Neuronal stem cell (in vitro differentiated cells): ENCODE results near the gene ZCCHC7.
A peak's percentile ranks its signal among the peaks of the same experiment; 100 is the strongest.

Source experiments
- DNase-seq: peaks from one replicate; pipeline ENCODE4 v3.0.0-alpha.2; 2013; ENCODE audit warnings: low spot score
- H2AFZ ChIP-seq: one replicate; pipeline ENCODE4 v1.6.1; 2013; ENCODE audit warnings: mild to moderate bottlenecking, low read length, inconsistent platforms
- H2AK5ac ChIP-seq: 2 replicates; pipeline ENCODE4 v1.6.1; 2013; ENCODE audit warnings: low read depth, mild to moderate bottlenecking, inconsistent platforms, low read length, moderate library complexity, mixed read lengths
- H2BK120ac ChIP-seq: 2 replicates; pipeline ENCODE4 v1.6.1; 2013; ENCODE audit warnings: low read depth, mild to moderate bottlenecking, inconsistent platforms, low read length, moderate library complexity, mixed read lengths
- H2BK12ac ChIP-seq: one replicate; pipeline ENCODE4 v1.6.1; 2013; ENCODE audit warnings: low read length, inconsistent platforms
- H2BK15ac ChIP-seq: 2 replicates; pipeline ENCODE4 v1.6.1; 2013; ENCODE audit warnings: mild to moderate bottlenecking, low read length, inconsistent platforms, mixed read lengths
- H2BK5ac ChIP-seq: one replicate; pipeline ENCODE4 v1.6.1; 2013; ENCODE audit warnings: inconsistent platforms, mild to moderate bottlenecking, low read length, moderate library complexity
- H3K14ac ChIP-seq: one replicate; pipeline ENCODE4 v1.6.1; 2013; ENCODE audit warnings: low read length, inconsistent platforms
- H3K18ac ChIP-seq: 2 replicates; pipeline ENCODE4 v1.6.1; 2013; ENCODE audit warnings: low read length, inconsistent platforms
- H3K23ac ChIP-seq: 2 replicates; pipeline ENCODE4 v1.6.1; 2013; ENCODE audit warnings: low read depth, mild to moderate bottlenecking, mixed read lengths, low read length, inconsistent platforms; ENCODE audit not compliant: poor library complexity
- H3K27ac ChIP-seq: replicated peaks from 3 replicates; pipeline ENCODE4 v1.5.1; 2013; ENCODE audit warnings: low read length, inconsistent platforms
- H3K27me3 ChIP-seq, 3 experiments: 2 replicates each; pipeline ENCODE4 v1.6.1; 2013; ENCODE audit warnings: low read length in 3 of 3, mild to moderate bottlenecking in 2 of 3, inconsistent platforms in 1 of 3, low read depth in 1 of 3, mixed read lengths in 1 of 3, moderate library complexity in 1 of 3; ENCODE audit not compliant: control insufficient read depth in 3 of 3, insufficient read depth in 3 of 3
- H3K36me3 ChIP-seq, 2 donors: replicated peaks in 1 of 2; 2 replicates each; pipeline ENCODE4 v1.6.1; 2013; ENCODE audit warnings: low read length in 2 of 2; ENCODE audit not compliant: control insufficient read depth in 2 of 2, insufficient read depth in 2 of 2
- H3K4ac ChIP-seq: 2 replicates; pipeline ENCODE4 v1.6.1; 2013; ENCODE audit warnings: inconsistent platforms, mild to moderate bottlenecking, low read length, moderate library complexity
- H3K4me1 ChIP-seq, 2 donors: 1 replicate in 1 of 2; 2 replicates in 1 of 2; pipeline ENCODE4 v1.6.1; 2013; ENCODE audit warnings: low read length in 2 of 2, low read depth in 1 of 2; ENCODE audit not compliant: control insufficient read depth in 2 of 2, insufficient read depth in 1 of 2
- H3K4me2 ChIP-seq: one replicate; pipeline ENCODE4 v1.6.1; 2013; ENCODE audit warnings: mild to moderate bottlenecking, low read length, inconsistent platforms; ENCODE audit not compliant: insufficient read depth, poor library complexity, severe bottlenecking
- H3K4me3 ChIP-seq, 2 donors: 2 replicates each; pipeline ENCODE4 v1.5.1; 2013; ENCODE audit warnings: low read length in 2 of 2, mild to moderate bottlenecking in 2 of 2, inconsistent platforms in 1 of 2, moderate library complexity in 1 of 2
- H3K79me1 ChIP-seq: one replicate; pipeline ENCODE4 v1.6.1; 2013; ENCODE audit warnings: low read depth, mild to moderate bottlenecking, inconsistent platforms, low read length, moderate library complexity
- H3K9ac ChIP-seq: one replicate; pipeline ENCODE4 v1.6.1; 2013; ENCODE audit warnings: mild to moderate bottlenecking, low read depth, low read length, inconsistent platforms; ENCODE audit not compliant: poor library complexity
- H3K9me3 ChIP-seq, 2 donors: replicated peaks in 1 of 2; 2 replicates each; pipeline versions ENCODE3 to v1.6.1; 2013; ENCODE audit warnings: low read length in 2 of 2, mild to moderate bottlenecking in 2 of 2, inconsistent platforms in 1 of 2, low read depth in 1 of 2, mixed read lengths in 1 of 2, moderate library complexity in 1 of 2; ENCODE audit not compliant: control insufficient read depth in 2 of 2, insufficient read depth in 1 of 2
- H4K8ac ChIP-seq: one replicate; pipeline ENCODE4 v1.6.1; 2013; ENCODE audit warnings: low read depth, mild to moderate bottlenecking, inconsistent platforms, low read length, moderate library complexity
- H4K91ac ChIP-seq: one replicate; pipeline ENCODE4 v1.6.1; 2013; ENCODE audit warnings: low read length, low read depth, mild to moderate bottlenecking, inconsistent platforms; ENCODE audit not compliant: poor library complexity
- WGBS, 2 donors: extraction: QIAGEN DNeasy Blood & Tissue Kit; methylation state at CpG; one replicate each; pipeline ENCODE4 v1.1.7; 2013; ENCODE audit warnings: missing lambda C conversion rate in 2 of 2, mixed read lengths in 1 of 2; ENCODE audit not compliant: insufficient read length in 2 of 2, insufficient replicate concordance in 1 of 2; ENCODE audit errors: extremely low coverage in 2 of 2; 5-methylcytosine and 5-hydroxymethylcytosine counted together

ZCCHC7 gene

DNA sequence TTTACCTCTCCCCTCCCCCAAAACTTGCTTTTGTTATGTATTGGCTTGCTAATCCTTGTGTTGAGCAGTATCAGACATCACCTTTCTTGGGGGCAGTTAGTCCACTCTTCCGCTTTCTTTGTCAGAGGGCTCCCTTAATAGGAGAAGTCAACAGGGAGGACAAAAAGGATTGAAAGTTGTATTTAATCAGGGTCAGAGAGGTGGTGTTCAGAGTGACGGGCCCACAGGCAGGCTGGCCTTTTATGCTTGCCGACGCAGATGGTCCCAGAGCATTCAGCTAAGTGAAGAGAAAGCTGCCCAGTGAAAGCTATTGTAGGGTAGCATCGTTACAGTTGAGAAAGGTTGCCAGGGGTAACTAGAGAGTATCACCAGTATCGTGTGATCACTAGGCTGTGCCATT is 131.1 kb downstream of the ZCCHC7 start:
- no peak overlapping the region for H3K4me3 ChIP-seq
- no peak overlapping the region for H2BK15ac ChIP-seq
- H3K4ac ChIP-seq, result no peak overlapping the region
- H2BK12ac ChIP-seq, result no peak overlapping the region
- no peaks in the 10 kb centered on the region for H3K79me1 ChIP-seq
- no peak overlapping the region for H2AK5ac ChIP-seq
- H3K23ac ChIP-seq, result no peak overlapping the region
- no peak overlapping the region for H3K9ac ChIP-seq
- peaks cover 0 to 21% of the 10 kb centered on the region in 2 donors for H3K9me3 ChIP-seq
- H4K8ac ChIP-seq, result no peak overlapping the region
- H3K14ac ChIP-seq, result no peak overlapping the region
- H2BK120ac ChIP-seq, result no peak overlapping the region
- H3K27me3 ChIP-seq, result no peaks in the 10 kb centered on the region
- no peak overlapping the region for H3K18ac ChIP-seq
- peaks cover 0 to 21% of the 10 kb centered on the region in 2 donors for H3K4me1 ChIP-seq
- no peak overlapping the region for H3K4me2 ChIP-seq
- no peak overlapping the region for H2AFZ ChIP-seq
- H3K36me3 ChIP-seq, result peaks cover 0 to 16% of the 10 kb centered on the region in 2 donors
- H3K27ac ChIP-seq, result no peak overlapping the region
- no CpG with 5 or more reads among the region's 6 CpGs for WGBS, 2 donors
- no peak overlapping the region for H2BK5ac ChIP-seq
- DNase-seq, result peak; percentile 93
- no peak overlapping the region for H4K91ac ChIP-seq

GRCh38 chr9:37253377-37253937 is 133.1 kb downstream of the ZCCHC7 start:
- no peak overlapping the region for H4K8ac ChIP-seq

GRCh38 chr9:37255187-37255586 is 134.8 kb downstream of the ZCCHC7 start:
- no peak overlapping the region for H2BK120ac ChIP-seq
- H4K91ac ChIP-seq, result no peak overlapping the region
- peaks cover 0 to 18% of the 10 kb centered on the region in 2 donors for H3K9me3 ChIP-seq
- H3K27ac ChIP-seq, result no peak overlapping the region
- no peak overlapping the region for H2BK5ac ChIP-seq
- H3K79me1 ChIP-seq, result no peaks in the 10 kb centered on the region
- no peak overlapping the region for H4K8ac ChIP-seq
- no peak overlapping the region for H3K14ac ChIP-seq
- H3K4me3 ChIP-seq, result no peak overlapping the region
- no CpG with 5 or more reads among the region's 2 CpGs for WGBS, 2 donors
- no peak overlapping the region for H3K23ac ChIP-seq
- no peak for DNase-seq
- H2AK5ac ChIP-seq, result no peak overlapping the region
- no peak overlapping the region for H3K9ac ChIP-seq
- H3K36me3 ChIP-seq, result peaks cover 0 to 6% of the 10 kb centered on the region in 2 donors
- H3K18ac ChIP-seq, result no peak overlapping the region
- no peak overlapping the region for H2BK12ac ChIP-seq
- no peaks in the 10 kb centered on the region for H3K27me3 ChIP-seq
- H2BK15ac ChIP-seq, result no peak overlapping the region
- no peak overlapping the region for H2AFZ ChIP-seq
- peaks cover 0 to 20% of the 10 kb centered on the region in 2 donors for H3K4me1 ChIP-seq
- no peak overlapping the region for H3K4ac ChIP-seq
- H3K4me2 ChIP-seq, result no peak overlapping the region

More at GRCh38 chr9:37253377-37253937, 133.1 kb downstream of the ZCCHC7 start:
- H2AFZ ChIP-seq, result no peak overlapping the region
- peaks cover 0 to 14% of the 10 kb centered on the region in 2 donors for H3K36me3 ChIP-seq
- no peak overlapping the region for H2AK5ac ChIP-seq
- no peak overlapping the region for H3K4me2 ChIP-seq
- no peak overlapping the region for H3K4ac ChIP-seq
- no peak overlapping the region for H2BK12ac ChIP-seq
- no peak overlapping the region for H3K14ac ChIP-seq
- H4K91ac ChIP-seq, result no peak overlapping the region
- no peak overlapping the region for H3K18ac ChIP-seq
- no peaks in the 10 kb centered on the region for H3K79me1 ChIP-seq
- H3K9me3 ChIP-seq, result peaks cover 0 to 18% of the 10 kb centered on the region in 2 donors
- no peak overlapping the region for H2BK120ac ChIP-seq
- WGBS, 2 donors, result no CpG with 5 or more reads among the region's 4 CpGs
- H2BK15ac ChIP-seq, result no peak overlapping the region
- H3K27ac ChIP-seq, result no peak overlapping the region
- H2BK5ac ChIP-seq, result no peak overlapping the region
- no peak overlapping the region for H3K9ac ChIP-seq
- no peak overlapping the region for H3K23ac ChIP-seq
- no peak overlapping the region for H3K4me3 ChIP-seq
- H3K27me3 ChIP-seq, result no peaks in the 10 kb centered on the region
- no peak for DNase-seq
- H3K4me1 ChIP-seq, result peaks cover 0 to 21% of the 10 kb centered on the region in 2 donors

- H3K4ac ChIP-seq, result no peak overlapping the region
- no peak overlapping the region for H2BK5ac ChIP-seq
- no peak overlapping the region for H3K27ac ChIP-seq
- no peak overlapping the region for H3K9ac ChIP-seq
- no peak overlapping the region for H3K23ac ChIP-seq
- peaks cover 0 to 18% of the 10 kb centered on the region in 2 donors for H3K9me3 ChIP-seq
- no peak overlapping the region for H3K14ac ChIP-seq
- DNase-seq, result no peak
- no peak overlapping the region for H3K4me3 ChIP-seq
- no peak overlapping the region for H2BK15ac ChIP-seq
- no peaks in the 10 kb centered on the region for H3K79me1 ChIP-seq
- peaks cover 0 to 6% of the 10 kb centered on the region in 2 donors for H3K36me3 ChIP-seq
- H2AK5ac ChIP-seq, result no peak overlapping the region
- no peak overlapping the region for H2AFZ ChIP-seq
- H2BK120ac ChIP-seq, result no peak overlapping the region
- WGBS, 2 donors, result no CpG with 5 or more reads among the region's 4 CpGs
- H4K91ac ChIP-seq, result no peak overlapping the region
- no peak overlapping the region for H3K18ac ChIP-seq
- H4K8ac ChIP-seq, result no peak overlapping the region
- no peak overlapping the region for H2BK12ac ChIP-seq
- H3K27me3 ChIP-seq, result no peaks in the 10 kb centered on the region
- no peak overlapping the region for H3K4me2 ChIP-seq
- peaks cover 0 to 17% of the 10 kb centered on the region in 2 donors for H3K4me1 ChIP-seq
Observed at GRCh38 chr9:37255944-37256862, 135.8 kb downstream of the ZCCHC7 start.
